Endothelial cell (in vitro differentiated cells): ENCODE measurements around the gene NPAS2. TPM values are rescaled to one million over a fixed set of nuclear protein-coding genes. Genes with fewer than 3 reads are reported as not detected.
A peak's percentile ranks its signal among the peaks of the same experiment; 100 is the strongest.

Source experiments
- DNase-seq: peaks from one replicate; pipeline ENCODE4 v3.0.0; 2021; ENCODE audit warnings: low spot score
- H3K27ac Mint-ChIP-seq: one replicate; pipeline ENCODE4 v1.8.0; 2021; ENCODE audit warnings: mixed read lengths, inconsistent platforms; ENCODE audit not compliant: unreplicated experiment
- H3K27me3 Mint-ChIP-seq: one replicate; pipeline ENCODE4 v1.8.0; 2021; ENCODE audit warnings: mild to moderate bottlenecking, moderate library complexity, mixed read lengths, inconsistent platforms; ENCODE audit not compliant: unreplicated experiment
- H3K36me3 Mint-ChIP-seq: one replicate; pipeline ENCODE4 v1.8.0; 2021; ENCODE audit warnings: mild to moderate bottlenecking, low read depth, mixed read lengths, inconsistent platforms; ENCODE audit not compliant: unreplicated experiment
- H3K4me1 Mint-ChIP-seq: one replicate; pipeline ENCODE4 v1.8.0; 2021; ENCODE audit warnings: mild to moderate bottlenecking, mixed read lengths, inconsistent platforms; ENCODE audit not compliant: unreplicated experiment
- H3K4me3 Mint-ChIP-seq: one replicate; pipeline ENCODE4 v1.8.0; 2021; ENCODE audit warnings: mild to moderate bottlenecking, mixed read lengths, inconsistent platforms; ENCODE audit not compliant: unreplicated experiment
- H3K9me3 Mint-ChIP-seq: one replicate; pipeline ENCODE4 v1.8.0; 2021; ENCODE audit warnings: mixed read lengths, inconsistent platforms; ENCODE audit not compliant: unreplicated experiment
- total RNA-seq: library from RNA; stranded (reverse); fragmentation: NEBNext Ultra II Directional; extraction: Animal tissue kit (Norgen Biotek cat#: 25700); gene quantifications from one replicate; pipeline ENCODE4 v1.2.1, GENCODE V29; 2021; ENCODE audit not compliant: unreplicated experiment
- TF ChIP-seq, protein P1 (sequence below): fragments of 200-600 bp; sonication (generic); IDR thresholded peaks from one replicate; pipeline ENCODE4 v1.5.0; 2021; ENCODE audit warnings: antibody characterized with exemption; ENCODE audit not compliant: unreplicated experiment

NPAS2 gene
- total RNA-seq, 1 donor from 2014 or later = 70.1 TPM

DNA sequence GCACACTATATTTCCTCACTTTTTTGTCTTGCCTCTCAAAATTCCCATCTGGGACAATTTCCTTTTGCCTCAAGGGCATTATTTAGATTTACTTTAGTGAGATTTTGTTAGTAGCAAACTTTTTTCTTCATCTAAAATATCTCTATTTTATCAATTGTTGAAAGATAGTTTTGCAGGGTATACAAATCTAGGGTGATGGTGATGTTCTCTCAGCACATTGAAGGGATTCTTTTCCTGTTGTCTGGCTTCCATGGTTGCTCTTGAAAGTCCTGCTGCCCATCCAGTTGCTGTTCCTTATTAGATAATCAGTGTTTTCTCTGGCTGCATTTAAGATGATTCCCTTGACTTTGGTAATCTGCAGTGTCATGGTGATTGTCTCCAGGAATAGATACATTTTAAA lies 48.1 kb downstream of the NPAS2 start:
- Mint-ChIP-seq H3K9me3 (no peaks in the 10 kb centered on the region), H3K36me3 (peaks cover 27% of the 10 kb centered on the region)

DNA sequence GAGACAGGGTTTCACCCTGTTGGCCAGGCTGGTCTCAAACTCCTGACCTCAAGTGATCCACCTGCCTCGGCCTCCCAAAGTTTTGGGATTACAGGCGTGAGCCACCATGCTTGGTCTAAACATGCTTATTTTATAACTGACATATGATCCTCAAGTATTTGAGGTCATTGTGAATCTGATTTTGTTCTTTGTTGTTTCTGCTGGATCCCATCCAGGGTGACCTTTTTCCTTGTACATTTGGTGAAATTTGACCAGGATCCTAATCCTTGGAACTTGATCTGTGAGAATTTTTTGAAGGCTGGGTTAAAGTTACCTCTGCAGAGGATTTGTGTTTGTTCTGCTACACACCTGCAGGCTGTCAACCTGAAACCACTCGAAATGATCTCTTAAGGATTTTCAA lies 49.2 kb downstream of the NPAS2 start:
- H3K4me3 Mint-ChIP-seq = no peak overlapping the region
- peaks cover 27% of the 10 kb centered on the region for H3K36me3 Mint-ChIP-seq

More for the DNA sequence above, 48.1 kb downstream of the NPAS2 start:
- no peak for DNase-seq
- Mint-ChIP-seq H3K27ac (no peak overlapping the region), H3K4me3 (no peak overlapping the region), H3K27me3 (peaks cover 3% of the 10 kb centered on the region), H3K4me1 (peaks cover 10% of the 10 kb centered on the region)
- TF ChIP-seq, protein P1, sequence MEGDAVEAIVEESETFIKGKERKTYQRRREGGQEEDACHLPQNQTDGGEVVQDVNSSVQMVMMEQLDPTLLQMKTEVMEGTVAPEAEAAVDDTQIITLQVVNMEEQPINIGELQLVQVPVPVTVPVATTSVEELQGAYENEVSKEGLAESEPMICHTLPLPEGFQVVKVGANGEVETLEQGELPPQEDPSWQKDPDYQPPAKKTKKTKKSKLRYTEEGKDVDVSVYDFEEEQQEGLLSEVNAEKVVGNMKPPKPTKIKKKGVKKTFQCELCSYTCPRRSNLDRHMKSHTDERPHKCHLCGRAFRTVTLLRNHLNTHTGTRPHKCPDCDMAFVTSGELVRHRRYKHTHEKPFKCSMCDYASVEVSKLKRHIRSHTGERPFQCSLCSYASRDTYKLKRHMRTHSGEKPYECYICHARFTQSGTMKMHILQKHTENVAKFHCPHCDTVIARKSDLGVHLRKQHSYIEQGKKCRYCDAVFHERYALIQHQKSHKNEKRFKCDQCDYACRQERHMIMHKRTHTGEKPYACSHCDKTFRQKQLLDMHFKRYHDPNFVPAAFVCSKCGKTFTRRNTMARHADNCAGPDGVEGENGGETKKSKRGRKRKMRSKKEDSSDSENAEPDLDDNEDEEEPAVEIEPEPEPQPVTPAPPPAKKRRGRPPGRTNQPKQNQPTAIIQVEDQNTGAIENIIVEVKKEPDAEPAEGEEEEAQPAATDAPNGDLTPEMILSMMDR = no peak

DNA sequence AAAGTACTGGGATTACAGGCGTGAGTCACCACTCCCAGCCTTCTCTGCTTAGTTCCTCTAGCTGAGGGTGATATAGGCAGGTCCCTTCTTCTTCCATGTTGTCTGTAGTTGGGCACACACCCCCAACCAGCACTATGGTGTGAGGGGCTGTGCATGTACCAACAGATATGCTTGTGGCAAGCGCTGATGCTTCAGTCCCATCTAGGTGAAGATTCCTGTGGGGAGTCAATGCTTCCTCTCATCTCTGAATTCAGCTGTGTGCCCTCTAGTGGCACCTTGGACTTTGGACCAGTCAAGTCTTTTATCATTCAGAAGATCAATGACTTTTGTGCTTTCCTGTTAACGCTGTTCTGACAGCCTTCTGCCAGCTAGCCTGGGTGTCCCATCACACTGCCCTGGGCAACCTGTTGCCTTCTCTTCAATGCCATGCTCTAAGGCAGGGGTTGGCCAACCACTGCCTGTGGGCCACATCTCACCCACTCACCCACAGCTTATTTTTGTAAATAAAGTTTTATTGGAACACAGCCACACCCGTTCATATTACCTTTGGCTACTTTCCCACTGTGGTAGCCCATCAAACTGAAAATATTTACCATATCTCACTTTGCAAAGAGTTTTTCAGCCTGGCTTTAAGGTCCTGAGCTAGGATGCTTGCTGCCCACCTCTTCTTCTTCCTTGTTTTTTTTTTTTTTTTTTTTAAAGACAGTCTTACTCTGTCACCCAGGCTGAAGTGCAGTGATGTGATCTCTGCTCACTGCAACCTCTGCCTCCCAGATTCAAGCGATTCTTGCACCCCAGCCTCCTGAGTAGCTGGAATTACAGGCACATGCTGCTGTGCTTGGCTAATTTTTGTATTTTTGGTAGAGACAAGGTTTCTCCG lies 51.0 kb downstream of the NPAS2 start:
- Mint-ChIP-seq H3K4me1 (peaks cover 15% of the 10 kb centered on the region), H3K4me3 (no peak overlapping the region), H3K9me3 (no peaks in the 10 kb centered on the region), H3K27me3 (peaks cover 3% of the 10 kb centered on the region), H3K36me3 (peaks cover 25% of the 10 kb centered on the region), H3K27ac (no peak overlapping the region)
- DNase-seq = no peak
- TF ChIP-seq, protein P1 = no peak

More for the DNA sequence above, 49.2 kb downstream of the NPAS2 start:
- Mint-ChIP-seq H3K27me3 (peaks cover 3% of the 10 kb centered on the region), H3K9me3 (no peaks in the 10 kb centered on the region), H3K27ac (no peak overlapping the region), H3K4me1 (peaks cover 10% of the 10 kb centered on the region)
- DNase-seq = no peak
- TF ChIP-seq, protein P1 = no peak

DNA sequence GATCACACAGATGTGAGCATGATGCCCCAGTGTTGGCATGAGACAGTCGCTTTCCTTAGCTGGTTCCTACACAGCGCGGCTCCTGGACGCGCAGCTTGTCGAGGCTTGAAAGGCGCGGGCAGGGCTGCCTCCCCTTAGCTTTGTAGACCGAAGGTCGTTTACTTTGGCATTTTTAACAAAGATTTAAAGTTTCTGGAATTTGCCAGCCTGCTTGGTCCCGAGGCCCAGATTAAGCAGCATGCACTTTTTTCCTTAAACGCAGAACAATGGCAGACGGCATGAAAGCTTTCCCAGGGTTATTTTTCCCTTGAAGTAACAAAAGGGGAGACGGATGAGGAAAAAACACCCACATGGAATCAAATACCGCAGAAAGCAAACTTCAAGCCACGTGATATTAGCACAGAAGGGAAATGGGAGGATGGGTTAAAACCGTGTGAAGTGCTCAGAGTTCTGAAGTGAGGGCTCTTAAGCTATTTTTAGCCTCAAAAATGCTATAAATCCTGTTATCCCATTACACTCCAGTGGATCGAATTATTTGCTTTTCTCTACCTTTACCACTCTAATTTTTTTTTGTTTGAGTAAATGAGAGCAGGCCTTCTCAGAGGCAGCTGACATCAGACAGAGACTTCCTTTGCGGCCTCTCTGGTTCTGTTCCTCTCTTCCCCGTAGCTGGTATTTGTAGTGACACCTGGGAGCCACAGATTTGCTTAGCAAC lies 55.7 kb downstream of the NPAS2 start:
- Mint-ChIP-seq H3K9me3 (no peaks in the 10 kb centered on the region), H3K36me3 (peaks cover 31% of the 10 kb centered on the region), H3K4me1 (peaks cover 50% of the 10 kb centered on the region), H3K27ac (peak overlapping the region; percentile 85), H3K4me3 (no peak overlapping the region), H3K27me3 (peaks cover 3% of the 10 kb centered on the region)
- no peak for DNase-seq
- TF ChIP-seq, protein P1 = no peak
